GM18873 (cell line): ENCODE measurements around the gene KCTD4.
"Not testable (repeated sequence)": the region's sequence is repeated elsewhere in the genome, so short reads cannot be mapped to it uniquely, and the experiment has no call there.

Experiments
- ATAC-seq: cut with Tn5 transposase; IDR thresholded peaks from one replicate; pipeline ENCODE4 v1.9.1; 2021; ENCODE audit warnings: mild to moderate bottlenecking, moderate library complexity, moderate number of reproducible peaks; ENCODE audit not compliant: unreplicated experiment, low FRiP score

The KCTD4 gene

DNA sequence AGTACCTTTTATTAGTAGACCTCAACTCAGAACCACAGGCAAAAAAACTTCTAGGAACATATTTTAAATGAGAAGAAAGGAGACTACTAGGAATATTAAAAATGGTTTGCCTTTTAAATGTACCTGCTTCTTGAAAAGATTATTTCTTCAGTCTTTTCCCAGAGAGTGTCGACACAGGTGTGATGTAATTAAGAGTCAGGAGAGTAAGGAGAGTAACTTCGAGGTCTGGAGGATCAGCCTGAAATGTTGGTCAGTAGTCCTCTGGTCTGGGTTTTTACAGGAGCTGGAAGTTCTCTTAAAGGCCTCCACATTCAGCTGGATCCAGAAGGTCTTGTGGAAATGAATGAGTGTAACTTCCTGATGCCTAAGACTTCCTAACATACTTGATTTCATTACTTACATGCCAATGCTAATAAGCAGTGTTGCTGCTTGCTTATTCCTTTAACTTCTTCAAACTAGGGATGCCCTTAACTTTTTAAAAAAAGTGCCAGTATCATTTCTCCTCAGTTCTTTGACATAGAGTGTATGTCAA is at the start of gene KCTD4:
TSS of gene KCTD4 (minus strand) at position 345 of the 532 bp plus-strand sequence. CDS start 6,478 bp downstream, outside the sequence.
- ATAC-seq: no peak

DNA sequence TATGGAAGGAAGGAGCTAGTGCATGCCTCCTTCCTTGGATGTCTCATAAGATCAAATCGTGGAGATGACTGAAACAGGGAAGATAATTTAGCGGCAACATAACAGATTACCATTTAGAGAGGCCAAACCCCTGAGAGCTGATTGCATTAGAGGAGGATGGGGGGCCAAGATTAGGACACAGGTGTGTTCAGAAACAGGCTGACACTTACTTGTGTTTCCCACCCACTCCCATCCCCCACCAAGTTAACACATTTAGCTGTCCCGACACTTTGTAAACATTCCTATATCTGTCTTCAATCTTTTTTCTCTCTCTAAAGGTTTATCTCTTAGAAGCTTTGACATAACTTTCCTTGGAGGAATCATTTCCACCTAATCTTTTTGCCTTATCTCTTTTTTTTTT is 48.8 kb upstream of the KCTD4 start:
- no peak for ATAC-seq

GRCh38 chr13:45244736-45245135 is 43.9 kb upstream of the KCTD4 start:
- ATAC-seq: not testable (repeated sequence)

GRCh38 chr13:45243077-45243476 is 42.2 kb upstream of the KCTD4 start:
- ATAC-seq: no peak

DNA sequence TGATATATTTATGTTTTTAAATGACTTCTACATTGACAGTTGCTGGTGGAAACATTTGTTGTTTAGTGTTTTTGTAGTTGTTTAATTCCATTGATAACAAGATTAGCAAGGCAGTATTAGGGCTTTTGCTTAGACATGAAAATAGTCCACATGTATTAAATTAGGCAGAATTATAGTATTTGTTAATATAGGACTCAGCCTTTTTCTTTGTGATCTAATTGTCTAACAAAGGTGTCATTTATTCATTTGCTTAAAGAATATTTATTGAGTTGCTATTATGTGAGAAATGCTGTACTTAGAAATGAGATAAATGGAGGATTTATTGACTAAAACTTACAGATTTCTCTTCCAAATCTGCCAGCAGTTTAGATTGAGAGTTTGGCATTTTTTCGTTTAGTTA is 41.7 kb upstream of the KCTD4 start:
- no peak for ATAC-seq

DNA sequence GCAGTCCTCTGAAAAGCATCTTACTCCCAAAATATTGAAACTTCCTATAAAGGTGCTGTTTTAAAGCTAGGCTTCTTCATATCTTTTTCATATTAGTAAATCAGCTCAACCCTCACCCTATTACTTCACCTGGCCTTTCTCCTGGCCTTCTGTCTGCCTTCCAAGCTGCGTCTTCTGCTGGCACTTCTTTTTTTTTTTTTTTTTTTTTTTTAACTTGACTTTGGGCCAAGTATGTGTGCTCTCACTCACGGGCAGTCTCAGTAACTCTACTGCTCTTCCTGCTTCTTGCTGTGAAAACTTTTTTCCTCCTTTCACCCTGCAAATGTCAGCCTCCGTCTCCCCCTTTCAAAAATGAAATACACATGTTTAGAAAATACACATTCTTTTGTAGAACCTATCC is 41.2 kb upstream of the KCTD4 start:
- no peak for ATAC-seq

DNA sequence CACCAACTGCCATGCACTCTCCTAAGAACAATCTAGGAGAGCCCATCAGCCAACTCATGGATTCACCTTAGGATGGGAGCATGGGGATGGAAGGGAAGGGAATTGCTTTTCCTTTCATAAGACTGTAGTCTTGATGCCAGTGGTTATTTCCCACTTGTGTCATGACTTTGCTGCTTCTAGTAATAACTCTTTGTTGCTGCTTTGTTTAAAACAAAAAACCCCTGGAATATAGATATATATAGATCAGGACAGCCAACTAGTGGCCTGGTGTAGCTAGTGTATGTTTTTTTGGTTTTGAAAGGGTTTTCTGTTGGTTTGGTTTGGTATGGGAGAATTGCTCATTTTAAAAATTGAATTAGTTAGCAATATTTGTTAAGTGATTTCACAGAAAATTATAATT is 39.3 kb upstream of the KCTD4 start:
- ATAC-seq: no peak

DNA sequence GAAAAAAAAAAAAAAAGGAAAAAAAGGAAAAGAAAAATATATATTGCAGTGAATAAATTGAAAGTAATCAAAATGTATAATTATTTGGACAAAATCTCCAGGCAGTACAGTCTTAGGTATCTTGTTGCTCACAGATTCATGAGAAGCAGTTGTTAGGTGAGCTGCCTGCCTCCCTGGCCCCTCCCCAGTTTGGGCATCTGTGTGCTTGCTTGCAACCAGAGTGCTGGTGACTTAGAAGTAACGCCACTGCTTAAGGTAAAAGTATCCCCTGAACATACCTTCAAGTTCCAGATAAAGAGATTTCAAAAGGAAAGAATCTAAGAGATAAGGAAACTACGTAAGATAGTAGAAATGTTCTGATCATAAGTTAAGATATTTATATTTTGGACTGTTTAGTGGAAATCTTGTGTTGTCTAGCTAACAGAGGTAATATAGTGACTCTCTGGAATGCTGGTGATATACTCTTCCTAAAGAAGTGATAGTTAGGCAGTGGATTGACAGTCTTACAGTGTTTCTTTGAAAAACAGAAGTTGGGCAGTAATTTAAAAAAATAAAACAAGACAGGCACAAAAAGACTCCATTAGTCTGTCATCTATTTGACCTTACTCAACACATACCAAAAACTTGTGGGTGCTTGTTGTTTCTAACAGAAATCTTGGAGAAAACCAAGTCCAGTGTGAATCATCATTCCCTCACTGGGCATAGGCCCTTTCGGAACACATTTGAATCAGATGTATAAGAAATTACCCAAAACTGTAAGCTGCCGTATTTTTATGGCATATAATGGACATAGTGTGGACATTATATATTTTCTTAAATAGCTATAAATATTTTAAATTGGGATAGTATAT is 38.3 kb upstream of the KCTD4 start:
- ATAC-seq: no peak

DNA sequence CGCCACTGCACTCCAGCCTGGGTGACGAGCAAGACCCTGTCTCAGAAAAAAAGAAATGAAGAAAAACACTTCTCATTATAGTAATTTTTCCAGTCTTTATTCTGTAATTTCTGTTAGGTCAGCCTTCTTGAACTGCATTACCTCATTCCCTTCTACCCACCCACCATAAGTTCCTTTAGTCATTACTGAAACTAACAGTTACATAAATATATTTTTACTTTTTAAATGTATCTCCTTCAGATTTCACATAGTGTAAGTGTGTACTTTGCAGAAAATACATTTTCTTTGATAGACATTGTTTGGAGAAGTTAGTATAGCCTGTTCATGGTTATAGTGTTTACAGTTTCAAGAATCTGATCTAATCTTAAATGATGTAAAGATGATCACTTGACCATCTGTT is 31.7 kb upstream of the KCTD4 start:
- no peak for ATAC-seq

DNA sequence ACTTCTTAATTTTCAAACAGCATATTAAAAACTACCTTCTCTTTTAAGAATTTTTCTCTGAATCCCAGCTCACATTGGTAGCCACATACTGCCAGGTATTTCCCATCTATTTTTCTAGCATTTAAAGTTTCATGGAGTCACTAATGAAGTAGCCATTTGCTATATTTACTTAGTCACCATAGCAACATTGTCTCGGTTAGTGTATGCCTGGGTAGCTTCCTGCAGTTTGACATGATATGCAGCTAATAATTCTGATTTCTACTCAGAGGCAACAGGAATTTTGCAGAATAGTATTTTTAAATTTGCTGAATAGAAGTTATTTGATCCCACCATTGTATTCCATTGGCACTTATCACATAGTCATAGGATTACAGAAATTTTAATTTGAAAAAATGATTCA is 30.9 kb upstream of the KCTD4 start:
- ATAC-seq: no peak

- ATAC-seq: no peak
Observed at GRCh38 chr13:45231305-45231704, 30.5 kb upstream of the KCTD4 start.

DNA sequence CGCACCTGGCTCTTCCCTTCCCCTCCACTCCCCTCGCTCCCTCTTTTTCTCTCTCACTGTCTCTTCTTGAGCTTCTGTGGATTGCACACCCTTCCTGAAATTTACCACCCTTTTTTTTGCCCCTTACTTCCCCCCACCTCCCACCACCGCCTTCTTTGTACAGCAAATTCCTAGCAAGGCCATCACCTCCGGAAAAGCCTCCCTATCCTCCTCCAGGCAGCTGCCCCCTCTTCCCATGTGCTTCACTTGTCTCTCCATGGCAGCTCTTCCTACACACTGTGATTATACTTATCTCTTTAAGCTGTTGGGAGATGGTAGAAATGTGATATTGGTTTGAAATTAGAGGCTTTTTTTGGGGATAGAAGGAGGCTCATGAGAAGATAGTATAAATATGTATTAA is 28.3 kb upstream of the KCTD4 start:
- no peak for ATAC-seq

DNA sequence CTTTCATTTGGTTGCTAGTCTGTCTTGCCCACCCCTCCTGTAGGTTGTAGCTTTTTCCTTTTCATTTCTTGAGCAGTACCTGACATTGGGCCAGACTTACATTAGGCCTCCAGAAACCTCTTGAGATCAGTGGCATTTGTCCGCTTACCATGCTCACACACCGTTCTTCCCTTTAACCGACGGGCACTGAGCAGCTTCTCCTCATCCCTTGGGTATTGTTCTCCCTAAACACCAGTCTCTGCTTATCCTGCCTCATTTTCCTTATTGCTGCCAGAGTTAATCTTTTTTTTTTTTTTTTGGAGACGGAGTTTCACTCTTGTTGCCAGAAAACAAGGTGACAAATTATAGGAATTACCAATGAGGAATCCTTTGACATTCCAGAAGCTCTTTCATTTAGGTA is 27.2 kb upstream of the KCTD4 start:
- no peak for ATAC-seq

DNA sequence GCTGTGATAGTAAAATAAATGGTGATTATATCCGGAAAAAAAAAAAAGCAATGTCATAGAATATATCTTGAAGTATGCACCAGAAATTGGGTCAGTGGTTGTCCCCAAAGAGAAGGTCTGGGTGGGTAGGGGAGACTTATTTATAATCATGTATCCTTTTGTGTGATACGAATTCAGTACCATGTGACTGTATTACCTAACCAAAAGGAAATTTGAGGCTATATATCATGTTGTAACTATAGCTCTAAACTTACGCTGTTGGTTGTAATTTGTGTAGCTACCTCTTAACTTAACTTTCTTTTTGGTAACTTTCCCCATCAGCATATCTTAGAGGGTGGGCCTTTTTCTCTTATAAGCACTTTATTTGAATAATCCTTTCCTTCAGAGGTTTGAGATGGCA is 25.2 kb upstream of the KCTD4 start:
- ATAC-seq: no peak

GRCh38 chr13:45225370-45225769 is 24.5 kb upstream of the KCTD4 start:
- ATAC-seq: no peak

DNA sequence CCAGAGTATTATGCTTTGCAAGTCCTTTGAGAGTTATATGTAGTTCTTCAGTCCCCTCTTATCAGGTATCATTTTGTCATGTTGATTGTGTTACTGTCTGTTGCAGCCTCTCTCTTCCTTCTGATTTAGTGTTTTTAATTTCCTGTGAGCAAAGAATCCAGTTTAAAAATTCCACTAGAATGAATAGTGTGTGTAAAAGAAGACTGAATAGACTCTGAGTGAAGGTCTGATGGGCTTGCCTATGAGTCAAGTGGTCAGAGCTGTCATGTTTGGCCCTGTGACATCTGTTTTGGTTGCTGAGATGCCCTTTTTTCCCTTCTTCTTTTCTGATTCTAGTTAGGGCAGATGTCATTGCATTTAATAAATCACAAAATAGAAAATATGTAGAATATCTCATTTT is 23.3 kb upstream of the KCTD4 start:
- ATAC-seq: no peak

GRCh38 chr13:45222919-45223318 is 22.1 kb upstream of the KCTD4 start:
- no peak for ATAC-seq

- no peak for ATAC-seq
Observed at GRCh38 chr13:45222516-45222915, 21.7 kb upstream of the KCTD4 start.

GRCh38 chr13:45220403-45220802 is 19.6 kb upstream of the KCTD4 start:
- ATAC-seq: no peak

DNA sequence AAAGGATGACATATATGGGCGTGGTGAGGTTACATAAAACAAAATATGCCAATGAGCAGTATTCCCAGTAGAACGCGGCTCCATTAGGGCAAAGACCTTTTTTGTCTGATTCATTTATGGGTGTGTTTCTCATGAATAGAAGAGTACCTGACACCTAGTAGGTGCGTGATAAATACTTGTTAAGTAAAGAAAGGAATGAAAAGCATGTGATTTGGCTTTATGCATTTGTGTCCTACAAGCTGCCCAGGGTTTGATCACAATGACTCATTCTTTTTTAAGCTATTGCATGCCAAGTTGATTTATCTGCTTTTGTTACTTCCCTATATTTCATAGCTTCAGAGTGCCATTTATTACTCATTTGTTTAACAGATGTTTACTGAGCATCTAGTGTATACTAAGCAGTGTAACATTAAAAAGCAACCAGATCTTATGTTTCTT is 19.1 kb upstream of the KCTD4 start:
- no peak for ATAC-seq

DNA sequence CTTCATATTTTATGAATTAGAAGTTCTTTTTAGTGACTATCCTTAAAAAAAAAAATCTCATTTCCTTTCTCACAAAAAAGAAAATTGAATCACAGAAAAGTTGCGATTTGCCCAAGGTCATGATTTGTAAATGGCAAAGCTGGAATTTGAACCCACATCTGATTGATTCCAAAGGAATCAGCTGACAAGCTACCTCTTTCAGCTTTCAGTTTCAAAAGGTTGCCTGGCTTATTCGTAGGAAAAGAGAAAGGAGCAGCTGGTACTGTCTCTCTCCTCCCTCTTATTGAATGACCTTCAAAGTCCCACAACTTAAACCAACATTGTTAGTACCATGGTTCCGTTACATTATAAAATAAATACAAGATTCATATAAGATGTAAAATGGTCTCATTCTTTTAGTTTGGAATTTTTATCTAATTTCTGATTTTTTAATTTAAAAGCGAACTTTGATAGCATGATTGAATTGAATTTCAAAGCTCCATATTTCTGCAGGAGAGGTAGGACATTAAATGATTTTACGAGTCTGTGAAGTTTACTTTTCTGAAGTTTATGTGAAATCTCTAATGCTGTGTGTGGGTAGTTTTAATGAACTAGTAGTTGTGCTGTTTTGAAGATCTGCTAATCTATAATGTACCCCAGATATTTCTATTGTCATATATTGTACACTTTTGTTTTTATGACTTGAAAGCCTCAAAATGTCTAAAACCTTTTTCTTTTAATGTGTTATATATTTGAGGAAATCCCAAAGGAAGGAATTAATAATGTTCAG is 18.5 kb upstream of the KCTD4 start:
- no peak for ATAC-seq
